Naive thymus-derived CD4-positive, alpha-beta T cell (primary cell): ENCODE data around the gene BCAT1. TPM values are rescaled to one million over a fixed set of nuclear protein-coding genes. Genes with fewer than 3 reads are reported as not detected.
A peak's percentile ranks its signal among the peaks of the same experiment; 100 is the strongest.
"Not testable (repeated sequence)": the region's sequence is repeated elsewhere in the genome, so short reads cannot be mapped to it uniquely, and the experiment has no call there.

Experiments used
- ATAC-seq: fragments of 150-1000 bp; cut with Tn5 transposase; 2 replicates; pipeline ENCODE4 v1.10.0; 2021; ENCODE audit warnings: mild to moderate bottlenecking, moderate library complexity
- CTCF ChIA-PET: fragments of 350-600 bp; sonication (Branson Sonifier 250); formaldehyde crosslinking; loops from one replicate; lab custom pipeline; 2021; ENCODE audit warnings: antibody characterized with exemption; lab: Charles Lee
- POLR2A ChIA-PET: fragments of 350-600 bp; sonication (Branson Sonifier 250); formaldehyde crosslinking; loops from one replicate; lab custom pipeline; 2021; ENCODE audit warnings: antibody characterized with exemption, inconsistent platforms; lab: Charles Lee
- DNase-seq, 9 donors: peaks; one replicate each; pipeline versions ENCODE4 v3.0.0 to v3.0.0-alpha.2; 2020 to 2022; ENCODE audit warnings: mixed read lengths in 1 of 9
- H3K27ac ChIP-seq: one replicate; pipeline ENCODE4 v1.7.0; 2013; ENCODE audit warnings: mild to moderate bottlenecking, low read depth, low read length, moderate library complexity
- H3K27me3 ChIP-seq, 2 donors: one replicate each; pipeline ENCODE4 v1.7.0; 2013; ENCODE audit warnings: low read length in 2 of 2, mild to moderate bottlenecking in 2 of 2, moderate library complexity in 2 of 2; ENCODE audit not compliant: control insufficient read depth in 2 of 2, insufficient read depth in 2 of 2
- H3K36me3 ChIP-seq, 3 experiments: 1 replicate in 2 of 3; 2 replicates in 1 of 3; pipeline ENCODE4 v1.7.0; 2013; ENCODE audit warnings: low read length in 3 of 3, mild to moderate bottlenecking in 3 of 3, moderate library complexity in 1 of 3; ENCODE audit not compliant: insufficient read depth in 3 of 3, control insufficient read depth in 2 of 3
- H3K4me1 ChIP-seq, 2 donors: one replicate each; pipeline ENCODE4 v1.7.0; 2013; ENCODE audit warnings: low read length in 2 of 2, mild to moderate bottlenecking in 2 of 2, moderate library complexity in 1 of 2; ENCODE audit not compliant: control insufficient read depth in 2 of 2, insufficient read depth in 2 of 2
- H3K4me3 ChIP-seq: 2 replicates; pipeline ENCODE4 v1.7.0; 2013; ENCODE audit warnings: mild to moderate bottlenecking, low read length
- H3K9me3 ChIP-seq, 3 experiments: 1 replicate in 2 of 3; 2 replicates in 1 of 3; pipeline ENCODE4 v1.7.0; 2013; ENCODE audit warnings: low read length in 3 of 3; ENCODE audit not compliant: control insufficient read depth in 2 of 3
- H3K27ac Mint-ChIP-seq, 9 donors: one replicate each; pipeline ENCODE4 v1.8.0; 2020 to 2022; ENCODE audit warnings: mixed read lengths in 9 of 9, mild to moderate bottlenecking in 8 of 9, moderate library complexity in 5 of 9, inconsistent platforms in 2 of 9
- H3K27me3 Mint-ChIP-seq, 5 donors: one replicate each; pipeline ENCODE4 v1.8.0; 2021 to 2022; ENCODE audit warnings: mixed read lengths in 5 of 5, mild to moderate bottlenecking in 1 of 5
- H3K36me3 Mint-ChIP-seq, 5 donors: one replicate each; pipeline ENCODE4 v1.8.0; 2020 to 2022; ENCODE audit warnings: mixed read lengths in 5 of 5, mild to moderate bottlenecking in 3 of 5, inconsistent platforms in 1 of 5
- H3K4me1 Mint-ChIP-seq, 7 donors: one replicate each; pipeline ENCODE4 v1.8.0; 2020 to 2022; ENCODE audit warnings: mixed read lengths in 7 of 7, mild to moderate bottlenecking in 3 of 7, inconsistent platforms in 1 of 7
- H3K4me3 Mint-ChIP-seq, 10 donors: one replicate each; pipeline ENCODE4 v1.8.0; 2020 to 2022; ENCODE audit warnings: mild to moderate bottlenecking in 10 of 10, mixed read lengths in 10 of 10, moderate library complexity in 6 of 10, inconsistent platforms in 2 of 10
- H3K9me3 Mint-ChIP-seq, 11 donors: one replicate each; pipeline ENCODE4 v1.8.0; 2020 to 2022; ENCODE audit warnings: mixed read lengths in 11 of 11, mild to moderate bottlenecking in 4 of 11, inconsistent platforms in 1 of 11, moderate library complexity in 1 of 11
- intact Hi-C, 2 donors: fragments of 100-400 bp; cut with micrococcal nuclease; formaldehyde crosslinking; loops; one replicate each; pipeline ENCODE4 v1.15.1; 2023
- polyA plus RNA-seq, 2 donors: library from polyadenylated mRNA; unstranded; fragments of 300-500 nt; fragmentation: Illumina TruSeq; gene quantifications; one replicate each; pipeline ENCODE4 v1.2.3, GENCODE V29; 2021
- total RNA-seq, 6 experiments: library from RNA in 5 of 6; stranded (reverse) in 5 of 6; gene quantifications; 1 replicate in 5 of 6; 2 replicates in 1 of 6; pipeline ENCODE4 v1.2.3 and lab custom pipeline; 2021 to 2026

Gene BCAT1
- total and polyA plus RNA-seq, 7 experiments from 2014 or later, result 0.70 to 29.3 (median 1.1) TPM

DNA sequence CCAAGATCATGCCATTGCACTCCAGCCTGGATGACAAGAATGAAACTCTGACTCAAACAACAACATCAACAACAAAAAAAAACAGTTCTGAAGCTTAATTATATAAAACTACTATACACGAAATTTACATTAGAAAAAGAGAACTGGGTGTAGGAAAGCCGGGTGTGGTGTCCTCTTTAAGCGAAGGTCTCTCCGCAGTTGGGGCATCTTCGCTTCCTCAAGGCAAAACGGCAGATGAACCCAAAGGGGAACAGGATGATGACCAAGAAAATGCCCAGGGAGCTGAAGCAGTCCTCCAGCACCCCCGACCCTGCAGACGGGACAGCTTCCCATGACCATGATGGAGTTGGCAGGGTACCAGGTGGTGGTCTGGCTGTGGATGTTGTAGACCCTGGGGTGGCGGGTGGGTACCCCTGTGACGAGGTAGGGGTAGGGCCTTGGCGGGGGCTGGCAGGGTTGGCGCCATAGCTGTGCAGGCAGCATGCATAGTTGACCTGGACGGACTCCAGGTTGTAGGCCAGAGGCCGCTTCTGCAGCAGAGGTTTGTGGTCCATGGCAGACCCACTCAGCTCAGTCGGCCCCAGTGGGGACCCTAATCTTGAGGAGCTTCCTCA, 18.2 kb upstream of the BCAT1 start:
- POLR2A ChIA-PET, result no interaction called here
- Histone ChIP-seq H3K36me3 (no peaks in the 10 kb centered on the region), H3K27me3 (no peaks in the 10 kb centered on the region), H3K4me1 (no peaks in the 10 kb centered on the region), H3K4me3 (no peak overlapping the region), H3K27ac (no peak overlapping the region), H3K9me3 (no peaks in the 10 kb centered on the region)
- CTCF ChIA-PET, result no interaction called here
- Mint-ChIP-seq H3K27ac (no peak overlapping the region), H3K4me3 (no peak overlapping the region), H3K4me1 (no peaks in the 10 kb centered on the region), H3K27me3 (peaks cover 0 to 3% (median 0%) of the 10 kb centered on the region in 5 donors), H3K9me3 (peaks cover 1 to 23% (median 11%) of the 10 kb centered on the region in 11 donors), H3K36me3 (peaks cover 0 to 4% (median 0%) of the 10 kb centered on the region in 5 donors)
- ATAC-seq (peak; percentile 34), DNase-seq (no peak)
- intact Hi-C loops, result no loop called here

- no peak for ATAC-seq
Observed at GRCh38 chr12:24964342-24964741, 15.4 kb upstream of the BCAT1 start.

DNA sequence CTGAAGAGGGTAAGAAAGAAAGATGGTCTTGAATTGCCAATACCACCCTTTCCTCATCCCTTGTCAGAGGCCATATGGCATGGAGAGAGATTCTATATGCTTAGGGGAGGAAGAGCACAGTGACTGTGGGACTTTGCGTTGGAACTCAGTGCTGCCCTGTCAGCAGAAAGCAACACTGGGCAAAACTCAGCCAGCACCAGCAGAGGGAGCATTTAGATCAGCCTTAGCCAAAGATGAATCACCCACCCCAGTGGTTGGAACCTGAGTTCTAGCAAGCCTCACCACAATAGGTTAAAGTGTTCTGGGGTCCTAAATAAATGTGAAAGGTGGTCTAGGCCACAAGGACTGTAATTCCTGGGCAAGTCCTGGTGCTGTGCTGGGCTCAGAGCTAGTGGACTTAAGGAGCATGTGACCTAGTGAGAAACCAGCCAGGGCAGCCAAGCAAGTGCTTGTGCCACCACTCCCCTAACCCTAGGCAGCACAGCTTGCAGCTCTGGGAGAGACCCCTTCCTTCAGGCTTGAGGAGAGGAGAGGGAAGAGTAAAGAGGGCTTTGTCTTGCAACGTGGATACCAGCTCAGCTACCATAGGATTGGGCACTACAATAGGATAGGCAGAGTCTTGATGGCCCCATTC, 11.4 kb upstream of the BCAT1 start:
- peaks cover 0 to 33% (median 13%) of the 10 kb centered on the region in 5 donors for H3K27me3 Mint-ChIP-seq
- peak; percentile 69 for ATAC-seq

More at GRCh38 chr12:24964342-24964741, 15.4 kb upstream of the BCAT1 start:
- Mint-ChIP-seq H3K36me3 (peaks cover 0 to 4% (median 0%) of the 10 kb centered on the region in 5 donors), H3K9me3 (peaks cover 1 to 23% (median 12%) of the 10 kb centered on the region in 11 donors), H3K27me3 (peaks cover 0 to 7% (median 3%) of the 10 kb centered on the region in 5 donors), H3K4me3 (no peak overlapping the region), H3K4me1 (peaks cover 0 to 7% (median 0%) of the 10 kb centered on the region in 7 donors), H3K27ac (no peak overlapping the region)
- Histone ChIP-seq H3K9me3 (no peaks in the 10 kb centered on the region), H3K27ac (no peak overlapping the region), H3K4me1 (no peaks in the 10 kb centered on the region), H3K4me3 (no peak overlapping the region), H3K36me3 (no peaks in the 10 kb centered on the region), H3K27me3 (no peaks in the 10 kb centered on the region)
- CTCF ChIA-PET, result no interaction called here
- POLR2A ChIA-PET, result no interaction called here
- DNase-seq, result no peak
- intact Hi-C loops, result no loop called here

DNA sequence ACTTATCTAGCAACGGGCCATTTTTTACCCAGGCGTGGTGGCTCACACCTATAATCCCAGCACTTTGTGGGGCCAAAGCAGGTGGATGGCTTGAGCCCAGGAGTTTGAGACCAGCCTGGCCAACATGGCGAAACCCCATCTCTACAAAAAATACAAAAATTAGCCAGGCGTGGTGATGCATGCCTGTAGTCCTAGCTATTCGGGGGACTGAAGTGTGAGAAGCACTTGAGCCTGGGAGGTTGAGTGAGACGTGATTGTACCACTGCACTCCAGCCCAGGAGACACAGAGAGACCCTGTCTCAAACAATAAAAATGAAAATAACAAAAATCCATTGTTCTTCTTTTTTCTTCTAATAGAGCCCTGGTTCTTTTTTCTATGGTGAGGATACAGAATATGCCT, 7.5 kb upstream of the BCAT1 start:
- CTCF ChIA-PET, H3K27me3 ChIP-seq, POLR2A ChIA-PET, H3K4me3 ChIP-seq, H3K27ac Mint-ChIP-seq, H3K36me3 Mint-ChIP-seq, intact Hi-C loops, H3K36me3 ChIP-seq, H3K9me3 Mint-ChIP-seq, H3K4me3 Mint-ChIP-seq, H3K27ac ChIP-seq, H3K4me1 ChIP-seq, DNase-seq, H3K9me3 ChIP-seq, ATAC-seq: not testable (repeated sequence)
- peaks cover 0 to 38% (median 22%) of the 10 kb centered on the region in 5 donors for H3K27me3 Mint-ChIP-seq
- peaks cover 0 to 10% (median 0%) of the 10 kb centered on the region in 7 donors for H3K4me1 Mint-ChIP-seq

More for the DNA sequence above, 11.4 kb upstream of the BCAT1 start:
- Histone ChIP-seq H3K9me3 (no peaks in the 10 kb centered on the region), H3K27ac (no peak overlapping the region), H3K36me3 (no peaks in the 10 kb centered on the region), H3K4me3 (no peak overlapping the region), H3K4me1 (no peaks in the 10 kb centered on the region), H3K27me3 (no peaks in the 10 kb centered on the region)
- H3K4me1 Mint-ChIP-seq, result peaks cover 0 to 10% (median 0%) of the 10 kb centered on the region in 7 donors
- H3K36me3 Mint-ChIP-seq, result peaks cover 0 to 4% (median 0%) of the 10 kb centered on the region in 5 donors
- peak in 1 of 9 donors; percentile 44 for DNase-seq
- H3K9me3 Mint-ChIP-seq, result peaks cover 1 to 22% (median 10%) of the 10 kb centered on the region in 11 donors
- ChIA-PET CTCF (no interaction called here), POLR2A (no interaction called here)
- no peak overlapping the region for H3K4me3 Mint-ChIP-seq
- no peak overlapping the region for H3K27ac Mint-ChIP-seq
- intact Hi-C loops, result no loop called here

DNA sequence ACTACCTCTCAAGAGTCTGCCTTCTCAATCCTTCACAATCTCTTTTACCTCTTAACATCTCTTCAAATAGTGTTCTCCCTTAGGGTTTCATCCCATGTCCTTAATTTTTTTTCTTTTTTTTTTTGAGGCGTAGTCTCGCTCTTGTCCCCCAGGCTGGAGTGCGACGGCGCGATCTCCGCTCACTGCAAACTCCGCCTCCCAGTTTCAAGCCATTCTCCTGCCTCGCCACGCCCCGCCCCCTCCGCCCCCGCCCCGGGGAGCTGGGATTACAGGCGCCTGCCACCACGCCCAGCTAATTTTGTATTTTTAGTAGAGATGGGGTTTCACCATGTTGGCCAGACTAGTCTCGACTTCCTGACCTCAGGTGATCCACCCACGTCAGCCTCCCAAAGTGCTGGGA, 7.0 kb upstream of the BCAT1 start:
- ATAC-seq, result no peak
- DNase-seq, result no peak
- H3K4me3 ChIP-seq, result no peak overlapping the region
- ChIA-PET CTCF (interaction anchor here (0.7 kb wide), 1 partner anchor 14 kb away, joined by 6 read pairs; no protein-coding TSS in a partner anchor), POLR2A (no interaction called here)
- H3K36me3 ChIP-seq, result no peaks in the 10 kb centered on the region
- no peaks in the 10 kb centered on the region for H3K36me3 Mint-ChIP-seq
- H3K27ac ChIP-seq, result no peak overlapping the region
- peaks cover 0 to 38% (median 24%) of the 10 kb centered on the region in 5 donors for H3K27me3 Mint-ChIP-seq
- peaks cover 0 to 5% (median 0%) of the 10 kb centered on the region in 11 donors for H3K9me3 Mint-ChIP-seq
- H3K27ac Mint-ChIP-seq, result no peak overlapping the region
- H3K4me1 ChIP-seq, result no peaks in the 10 kb centered on the region
- no peaks in the 10 kb centered on the region for H3K27me3 ChIP-seq
- intact Hi-C loops, result no loop called here
- no peaks in the 10 kb centered on the region for H3K9me3 ChIP-seq
- H3K4me1 Mint-ChIP-seq, result peaks cover 0 to 12% (median 0%) of the 10 kb centered on the region in 7 donors
- H3K4me3 Mint-ChIP-seq, result no peak overlapping the region

DNA sequence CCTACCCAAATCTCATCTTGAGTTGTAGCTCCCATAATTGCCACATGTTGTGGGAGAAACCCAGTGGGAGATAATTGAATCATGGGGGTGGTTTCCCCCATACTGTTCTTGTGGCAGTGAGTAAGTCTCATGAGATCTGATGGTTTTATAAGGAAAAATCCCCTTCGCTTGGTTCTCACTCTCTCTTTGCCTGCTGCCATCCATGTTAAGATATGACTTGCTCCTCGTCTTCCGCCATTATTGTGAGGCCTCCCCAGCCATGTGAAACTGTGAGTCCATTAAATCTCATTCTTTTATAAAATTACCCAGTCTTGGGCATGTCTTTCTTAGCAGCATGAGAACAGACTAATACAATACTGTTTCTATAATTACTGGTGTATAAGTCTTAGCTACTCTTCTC, 6.5 kb upstream of the BCAT1 start:
- ATAC-seq, result no peak
- H3K27ac Mint-ChIP-seq, result no peak overlapping the region
- POLR2A ChIA-PET, result no interaction called here
- Histone ChIP-seq H3K9me3 (no peaks in the 10 kb centered on the region), H3K4me3 (no peak overlapping the region), H3K4me1 (no peaks in the 10 kb centered on the region), H3K36me3 (no peaks in the 10 kb centered on the region), H3K27me3 (no peaks in the 10 kb centered on the region), H3K27ac (no peak overlapping the region)
- no peaks in the 10 kb centered on the region for H3K36me3 Mint-ChIP-seq
- peaks cover 0 to 5% (median 0%) of the 10 kb centered on the region in 11 donors for H3K9me3 Mint-ChIP-seq
- no peak for DNase-seq
- peaks cover 0 to 43% (median 29%) of the 10 kb centered on the region in 5 donors for H3K27me3 Mint-ChIP-seq
- CTCF ChIA-PET, result interaction anchor here (0.7 kb wide), 1 partner anchor 14 kb away, joined by 6 read pairs; no protein-coding TSS in a partner anchor
- H3K4me1 Mint-ChIP-seq, result peaks cover 0 to 15% (median 0%) of the 10 kb centered on the region in 7 donors
- intact Hi-C loops, result no loop called here
- no peak overlapping the region for H3K4me3 Mint-ChIP-seq
